Neural crest cell (in vitro differentiated cells): Measurements from ENCODE around the gene TTLL3. TPM values are rescaled to one million over a fixed set of nuclear protein-coding genes. Genes with fewer than 3 reads are reported as not detected.

Experiments used
- DNase-seq: peaks from one replicate; pipeline ENCODE4 v3.0.0; 2021; ENCODE audit warnings: low read depth, mixed read lengths, low spot score
- H3K27ac Mint-ChIP-seq: one replicate; pipeline ENCODE4 v1.8.0; 2021; ENCODE audit warnings: mild to moderate bottlenecking, mixed read lengths; ENCODE audit not compliant: unreplicated experiment
- H3K27me3 Mint-ChIP-seq: 2 replicates; pipeline ENCODE4 v1.8.0; 2021; ENCODE audit warnings: low read depth, mild to moderate bottlenecking, mixed read lengths
- H3K36me3 Mint-ChIP-seq: 2 replicates; pipeline ENCODE4 v1.8.0; 2021; ENCODE audit warnings: low read depth, mild to moderate bottlenecking, mixed read lengths
- H3K4me1 Mint-ChIP-seq: 2 replicates; pipeline ENCODE4 v1.8.0; 2021; ENCODE audit warnings: mixed read lengths
- H3K4me3 Mint-ChIP-seq: one replicate; pipeline ENCODE4 v1.8.0; 2021; ENCODE audit warnings: mild to moderate bottlenecking, mixed read lengths
- H3K9me3 Mint-ChIP-seq: 2 replicates; pipeline ENCODE4 v1.8.0; 2021; ENCODE audit warnings: mixed read lengths
- CTCF ChIP-seq: fragments of 200-600 bp; sonication (generic); conservative IDR thresholded peaks from 2 replicates; pipeline ENCODE4 v1.5.0; 2021; ENCODE audit warnings: antibody characterized with exemption, mild to moderate bottlenecking
- long read RNA-seq: library from polyadenylated mRNA; unstranded; transcript quantifications from one replicate; pipeline ENCODE4 v2.0.0, GENCODE V29; 2020
- total RNA-seq: library from RNA; stranded (reverse); gene quantifications from 2 replicates; pipeline ENCODE4 v1.2.1, GENCODE V29; 2021

TTLL3 gene, protein sequence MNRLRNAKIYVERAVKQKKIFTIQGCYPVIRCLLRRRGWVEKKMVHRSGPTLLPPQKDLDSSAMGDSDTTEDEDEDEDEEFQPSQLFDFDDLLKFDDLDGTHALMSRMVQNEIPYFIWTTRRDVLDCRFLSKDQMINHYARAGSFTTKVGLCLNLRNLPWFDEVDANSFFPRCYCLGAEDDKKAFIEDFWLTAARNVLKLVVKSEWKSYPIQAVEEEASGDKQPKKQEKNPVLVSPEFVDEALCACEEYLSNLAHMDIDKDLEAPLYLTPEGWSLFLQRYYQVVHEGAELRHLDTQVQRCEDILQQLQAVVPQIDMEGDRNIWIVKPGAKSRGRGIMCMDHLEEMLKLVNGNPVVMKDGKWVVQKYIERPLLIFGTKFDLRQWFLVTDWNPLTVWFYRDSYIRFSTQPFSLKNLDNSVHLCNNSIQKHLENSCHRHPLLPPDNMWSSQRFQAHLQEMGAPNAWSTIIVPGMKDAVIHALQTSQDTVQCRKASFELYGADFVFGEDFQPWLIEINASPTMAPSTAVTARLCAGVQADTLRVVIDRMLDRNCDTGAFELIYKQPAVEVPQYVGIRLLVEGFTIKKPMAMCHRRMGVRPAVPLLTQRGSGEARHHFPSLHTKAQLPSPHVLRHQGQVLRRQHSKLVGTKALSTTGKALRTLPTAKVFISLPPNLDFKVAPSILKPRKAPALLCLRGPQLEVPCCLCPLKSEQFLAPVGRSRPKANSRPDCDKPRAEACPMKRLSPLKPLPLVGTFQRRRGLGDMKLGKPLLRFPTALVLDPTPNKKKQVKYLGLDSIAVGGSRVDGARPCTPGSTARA
- 28.3 and 31.0 TPM in 2 replicates for total RNA-seq
- long read RNA-seq, partial matches to known transcripts: 0 of 1 reads
- long read RNA-seq, other reads (novel, unspliced or antisense): 1 of 1 reads

GRCh38 chr3:9809615-9810432, at the start of gene TTLL3:
TTLL3 (plus strand) TSS chr3:9810262; CDS start chr3:9810662, 400 bp downstream.
- no peaks in the 10 kb centered on the region for H3K27me3 Mint-ChIP-seq
- peak within 1 kb of the TSS; percentile 62 for H3K27ac Mint-ChIP-seq
- peak; percentile 23 for TF ChIP-seq CTCF
- H3K9me3 Mint-ChIP-seq: no peaks in the 10 kb centered on the region
- H3K36me3 Mint-ChIP-seq: no peaks in the 10 kb centered on the region
- DNase-seq: peak; percentile 67
- peak within 1 kb of the TSS; percentile 86 for H3K4me3 Mint-ChIP-seq
- H3K4me1 Mint-ChIP-seq: peaks cover 28% of the 10 kb centered on the region

DNA sequence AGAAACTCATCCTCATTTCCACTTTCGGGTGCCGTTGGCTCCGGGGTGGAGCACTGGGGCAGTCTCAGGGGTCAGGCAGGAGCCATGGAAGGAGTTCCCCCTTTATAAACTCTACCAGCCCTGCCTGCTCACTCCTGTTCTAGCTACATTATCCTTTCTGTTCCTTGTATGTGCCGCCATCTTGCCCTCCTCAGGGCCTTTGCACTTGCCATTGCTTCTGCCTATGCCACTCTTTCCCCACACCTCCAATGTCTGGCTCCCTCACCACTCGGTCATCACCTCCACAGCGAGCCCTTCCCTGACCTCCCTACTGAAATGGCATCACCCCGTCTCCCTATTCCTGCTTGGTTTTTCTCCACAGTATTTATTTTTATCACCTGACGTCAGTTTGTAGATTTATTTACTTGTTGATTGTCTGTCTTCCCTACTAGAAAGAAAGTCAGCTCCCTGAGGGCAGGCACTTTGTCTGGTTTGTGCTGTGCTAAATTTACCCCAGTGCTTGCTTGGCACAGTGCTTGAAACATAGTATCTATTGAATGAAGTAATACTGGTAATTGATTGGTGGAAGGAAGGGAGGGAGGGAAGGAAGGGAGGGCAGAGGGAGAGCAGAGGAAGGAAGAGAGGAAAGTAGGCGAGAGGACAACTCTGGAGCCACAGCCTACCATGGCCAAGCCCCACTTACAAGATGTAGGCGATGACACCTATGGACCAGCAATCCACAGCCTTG, 49.1 kb upstream of the TTLL3 start:
- Mint-ChIP-seq H3K9me3 (no peaks in the 10 kb centered on the region), H3K27ac (no peak overlapping the region), H3K4me3 (no peak overlapping the region), H3K36me3 (peaks cover 16% of the 10 kb centered on the region), H3K27me3 (no peaks in the 10 kb centered on the region), H3K4me1 (no peaks in the 10 kb centered on the region)
- no peak for DNase-seq
- no peak for TF ChIP-seq CTCF

- Mint-ChIP-seq H3K27ac (no peak overlapping the region), H3K27me3 (no peaks in the 10 kb centered on the region), H3K36me3 (peaks cover 16% of the 10 kb centered on the region), H3K4me3 (no peak overlapping the region), H3K9me3 (no peaks in the 10 kb centered on the region), H3K4me1 (peaks cover 3% of the 10 kb centered on the region)
- TF ChIP-seq CTCF: no peak
- DNase-seq: no peak
Observed at GRCh38 chr3:9761919-9762318, 48.1 kb upstream of the TTLL3 start.

GRCh38 chr3:9762871-9763270, 47.2 kb upstream of the TTLL3 start:
- DNase-seq: no peak
- no peak overlapping the region for H3K27ac Mint-ChIP-seq
- no peak for TF ChIP-seq CTCF
- peaks cover 16% of the 10 kb centered on the region for H3K36me3 Mint-ChIP-seq
- H3K4me1 Mint-ChIP-seq: peaks cover 9% of the 10 kb centered on the region
- no peaks in the 10 kb centered on the region for H3K9me3 Mint-ChIP-seq
- no peaks in the 10 kb centered on the region for H3K27me3 Mint-ChIP-seq
- H3K4me3 Mint-ChIP-seq: no peak overlapping the region

DNA sequence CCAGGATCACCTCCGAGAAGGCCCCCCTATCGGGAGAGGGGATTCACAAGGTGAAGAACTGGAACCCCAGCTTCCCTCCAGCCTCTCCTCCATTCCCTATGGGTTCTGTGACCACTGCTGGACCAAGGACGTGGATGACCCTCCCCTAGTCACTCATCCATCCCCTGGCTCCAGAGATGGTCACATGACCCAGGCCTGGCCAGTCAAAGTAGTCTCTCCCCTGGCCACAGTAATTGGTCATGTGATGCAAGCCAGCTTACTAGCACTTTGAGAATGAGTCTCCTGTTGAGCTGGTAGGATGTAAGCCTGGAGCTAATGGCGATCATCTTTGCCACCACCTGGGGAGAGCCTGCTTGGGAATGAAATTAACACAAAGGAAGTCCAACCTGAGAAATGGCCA, 44.2 kb upstream of the TTLL3 start:
- H3K9me3 Mint-ChIP-seq: no peaks in the 10 kb centered on the region
- no peak overlapping the region for H3K27ac Mint-ChIP-seq
- no peak for DNase-seq
- H3K4me1 Mint-ChIP-seq: peaks cover 29% of the 10 kb centered on the region
- no peak for TF ChIP-seq CTCF
- H3K36me3 Mint-ChIP-seq: peaks cover 3% of the 10 kb centered on the region
- H3K27me3 Mint-ChIP-seq: no peaks in the 10 kb centered on the region
- H3K4me3 Mint-ChIP-seq: no peak overlapping the region
